ENCODE results near the gene SDHA. TPM values are rescaled to one million over a fixed set of nuclear protein-coding genes. Genes with fewer than 3 reads are reported as not detected.
"Not testable (repeated sequence)": the region's sequence is repeated elsewhere in the genome, so short reads cannot be mapped to it uniquely, and the experiment has no call there.

SDHA gene
- total and polyA plus RNA-seq, 9 of the 15 experiments (the other 6 are each of a cell fraction or from before 2014, with no cell fraction given): 82.9 to 191 (median 130) TPM

GRCh38 chr5:231661-232060 is 13.5 kb downstream of the SDHA start (continued):
- TF ChIP-seq ZNF639 (CRISPR knock-in tag; conservative IDR thresholded peaks at IDR 0.05 in 1 of 2, IDR thresholded peaks at IDR 0.05 in 1 of 2) (no peak), SIN3B (IDR thresholded peaks at IDR 0.05; ENCODE audit: low read depth) (no peak), POLR3G (IDR thresholded peaks at IDR 0.05; ENCODE audit: extremely low read depth, insufficient read length, insufficient replicate concordance) (no peak), NRF1 (conservative IDR thresholded peaks at IDR 0.05 in 1 of 2, IDR thresholded peaks at IDR 0.05 in 1 of 2) (no peak)
- TF ChIP-seq, protein P1, sequence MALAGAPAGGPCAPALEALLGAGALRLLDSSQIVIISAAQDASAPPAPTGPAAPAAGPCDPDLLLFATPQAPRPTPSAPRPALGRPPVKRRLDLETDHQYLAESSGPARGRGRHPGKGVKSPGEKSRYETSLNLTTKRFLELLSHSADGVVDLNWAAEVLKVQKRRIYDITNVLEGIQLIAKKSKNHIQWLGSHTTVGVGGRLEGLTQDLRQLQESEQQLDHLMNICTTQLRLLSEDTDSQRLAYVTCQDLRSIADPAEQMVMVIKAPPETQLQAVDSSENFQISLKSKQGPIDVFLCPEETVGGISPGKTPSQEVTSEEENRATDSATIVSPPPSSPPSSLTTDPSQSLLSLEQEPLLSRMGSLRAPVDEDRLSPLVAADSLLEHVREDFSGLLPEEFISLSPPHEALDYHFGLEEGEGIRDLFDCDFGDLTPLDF (CRISPR knock-in tag; IDR thresholded peaks at IDR 0.05): no peak

DNA sequence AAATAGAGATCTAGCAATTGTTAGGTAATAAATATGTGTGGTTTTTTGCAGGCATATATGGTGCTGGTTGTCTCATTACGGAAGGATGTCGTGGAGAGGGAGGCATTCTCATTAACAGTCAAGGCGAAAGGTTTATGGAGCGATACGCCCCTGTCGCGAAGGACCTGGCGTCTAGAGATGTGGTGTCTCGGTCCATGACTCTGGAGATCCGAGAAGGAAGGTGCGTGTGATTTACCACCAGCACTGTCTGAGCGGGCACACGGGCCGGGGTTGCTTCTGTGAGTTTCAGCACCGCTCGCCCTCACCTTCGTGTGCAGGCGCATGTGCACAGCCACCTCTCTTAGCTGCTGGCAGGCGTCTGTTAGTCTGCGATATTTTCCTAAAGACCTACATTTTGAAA is 15.3 kb downstream of the SDHA start:
- H3K4me2 ChIP-seq (ENCODE audit: insufficient read depth, low read length); FAIRE-seq; H3K9me3 ChIP-seq (replicated peaks; ENCODE audit: control insufficient read depth, insufficient read depth, low read depth, low read length); H3K79me2 ChIP-seq (ENCODE audit: control insufficient read depth, insufficient read depth, low read length); ATAC-seq; BruUV-seq (replicated peaks); intact Hi-C loops (cut with micrococcal nuclease); H4K20me1 ChIP-seq (replicated peaks; ENCODE audit: control insufficient read depth, insufficient read depth, low read length); H3K9ac ChIP-seq (ENCODE audit: insufficient read depth in 1 of 2, low read depth in 2 of 2, low read length in 2 of 2); in situ Hi-C loops (cut with MboI); POLR2A ChIA-PET; H3K9me1 ChIP-seq (ENCODE audit: control insufficient read depth, insufficient read depth, low read length); H3K27me3 ChIP-seq (ENCODE audit: control insufficient read depth in 2 of 2, insufficient read depth in 2 of 2, low read length in 2 of 2); H3K4me1 ChIP-seq (replicated peaks in 1 of 2; ENCODE audit: control insufficient read depth in 2 of 2, insufficient read depth in 2 of 2, low read length in 2 of 2); H3K27ac ChIP-seq (ENCODE audit: extremely low read depth, low read depth, low read length); H3K4me3 ChIP-seq; DNase-seq (ENCODE audit: extremely low read depth in 1 of 4, low spot score in 3 of 4); H2AFZ ChIP-seq (ENCODE audit: low read depth, low read length): not testable (repeated sequence)
- 98% methylated on average over 20 of the region's 20 CpGs for WGBS (ENCODE audit: insufficient coverage, low coverage, missing lambda C conversion rate)
- H3K36me3 ChIP-seq (ENCODE audit: control insufficient read depth, insufficient read depth, low read length): peaks cover 91% of the 10 kb centered on the region
- CTCF ChIA-PET (ENCODE audit: low intra/inter-chr PET ratio): interaction anchor here (0.6 kb wide), 1 partner anchor 1400 kb away, joined by 4 read pairs; no protein-coding TSS in a partner anchor

Data from K562 (cell line).